DOHH2 (cell line): ENCODE results near the gene AASDH.

Experiments used
- CTCF ChIP-seq: fragments of 200-600 bp; sonication (generic); IDR thresholded peaks from one replicate; pipeline ENCODE4 v1.5.1; 2014; ENCODE audit warnings: antibody characterized with exemption, mild to moderate bottlenecking, low read depth, low read length; ENCODE audit not compliant: poor library complexity, severe bottlenecking
- EZH2phosphoT487 ChIP-seq: fragments of 200-600 bp; sonication (generic); IDR thresholded peaks from 2 replicates; pipeline ENCODE4 v1.6.1; 2017; ENCODE audit warnings: borderline replicate concordance, mild to moderate bottlenecking, antibody characterized with exemption, low read length, moderate library complexity, mixed read lengths

DNA sequence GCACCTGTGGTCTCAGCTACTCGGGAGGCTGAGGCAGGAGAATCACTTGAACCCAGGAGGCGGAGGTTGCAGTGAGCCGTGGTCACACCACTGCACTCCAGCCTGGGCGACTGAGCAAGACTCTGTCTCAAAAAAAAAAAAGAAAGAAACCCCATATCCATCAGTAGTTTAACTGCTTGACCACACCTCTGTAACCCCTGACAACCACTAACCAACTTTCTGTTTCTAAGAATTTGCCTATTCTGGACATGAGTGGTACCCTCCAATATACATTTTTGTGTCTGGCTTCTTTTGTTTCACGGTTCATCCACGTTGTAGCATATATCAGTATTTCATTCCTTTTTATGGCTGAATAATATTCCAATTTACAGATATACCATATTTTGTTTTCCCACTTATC is 39.0 kb upstream of the AASDH start:
- no peak for TF ChIP-seq CTCF
- no peak for TF ChIP-seq EZH2phosphoT487
